Lower leg skin (tissue), 3 donors: Measurements from ENCODE around the gene DDN.

Experiments used
- CTCF ChIP-seq, 3 donors: fragments of 450-650 bp; IDR thresholded peaks; one replicate each; pipeline ENCODE4 v1.5.1; 2016; ENCODE audit warnings: antibody characterized with exemption in 3 of 3, mild to moderate bottlenecking in 3 of 3, moderate library complexity in 2 of 3
- POLR2A ChIP-seq, 2 donors: fragments of 450-650 bp; IDR thresholded peaks; one replicate each; pipeline ENCODE4 v1.6.1; 2016 to 2017; ENCODE audit warnings: antibody characterized with exemption in 2 of 2, mild to moderate bottlenecking in 1 of 2, moderate library complexity in 1 of 2

DNA sequence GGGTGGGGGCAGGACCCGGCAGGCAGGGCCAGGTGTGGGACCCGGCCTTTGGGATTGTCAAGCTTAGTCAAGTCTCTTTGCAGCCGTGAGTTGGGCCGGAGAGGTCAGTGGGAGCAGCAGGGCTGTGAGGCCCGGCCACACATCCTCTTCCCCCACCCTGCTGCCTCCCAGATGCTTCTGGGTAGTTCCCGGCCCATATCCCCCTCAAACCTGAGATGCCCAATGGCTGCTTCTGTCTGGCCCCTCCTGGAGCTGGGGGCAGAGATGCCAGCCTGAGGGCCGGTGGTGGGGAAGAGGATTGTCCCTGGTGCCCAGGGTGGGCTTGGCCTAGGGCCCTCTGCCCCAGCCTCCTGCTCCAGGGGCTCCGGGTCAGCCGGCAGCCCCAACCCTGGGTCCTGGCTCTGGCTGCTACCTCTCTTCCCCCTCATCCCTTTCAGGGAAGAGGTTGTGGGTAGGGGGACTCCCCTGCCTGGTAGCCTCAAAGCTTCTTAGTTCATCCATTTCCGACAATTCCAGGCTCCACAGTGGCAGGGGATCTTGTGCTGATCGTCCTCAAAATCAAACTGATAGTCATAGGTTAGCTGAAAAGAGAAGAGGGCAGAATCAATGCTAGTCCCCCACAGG, 22.2 kb upstream of the DDN start:
- TF ChIP-seq CTCF (IDR thresholded peaks at IDR 0.05) (no peak), POLR2A (IDR thresholded peaks at IDR 0.05) (no peak)
